Activated T-cell treated with anti-CD3 and anti-CD28 coated beads, Interleukin-2, amount 50 U/mL, for 1 hour (primary cell): ENCODE results near the gene SPNS2.

Experiments
- DNase-seq: peaks from one replicate; pipeline ENCODE4 v3.0.0-alpha.2; 2020

The SPNS2 gene

DNA sequence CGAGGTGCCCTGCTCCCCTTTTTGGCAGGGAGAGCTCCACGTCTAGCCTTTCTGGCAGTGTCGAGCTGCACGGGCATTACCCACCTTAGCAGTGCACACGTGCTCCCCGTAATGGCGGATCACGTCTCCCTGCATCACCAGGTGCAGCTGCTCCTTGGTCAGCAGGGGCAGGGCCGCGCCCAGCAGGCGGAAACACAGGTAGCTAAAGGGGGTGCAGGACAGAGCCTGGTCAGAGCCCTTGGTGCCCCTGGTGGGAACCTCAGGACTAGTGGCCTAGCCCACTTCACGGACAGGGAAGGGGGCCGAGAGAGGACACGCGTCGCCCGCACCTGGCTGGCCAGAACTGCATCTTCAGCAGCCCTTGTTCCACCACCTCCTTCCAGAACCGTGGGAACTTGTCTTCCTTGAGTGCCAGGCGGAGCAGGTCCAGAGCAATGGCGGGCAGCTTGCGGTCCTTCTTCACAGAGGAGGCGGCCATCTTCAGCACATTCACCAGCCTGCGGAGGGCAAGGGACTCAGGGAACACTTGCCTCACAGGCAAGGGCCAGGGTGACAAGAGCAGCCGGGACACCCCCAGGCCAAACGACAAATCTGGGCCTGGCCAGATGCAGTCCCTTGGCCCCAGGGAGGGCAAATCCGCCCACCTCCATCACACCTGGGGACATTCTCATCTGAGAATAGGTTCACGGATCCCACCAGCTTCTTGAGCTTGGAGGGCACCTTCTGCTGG is 53.3 kb downstream of the SPNS2 start:
- DNase-seq, result no peak

DNA sequence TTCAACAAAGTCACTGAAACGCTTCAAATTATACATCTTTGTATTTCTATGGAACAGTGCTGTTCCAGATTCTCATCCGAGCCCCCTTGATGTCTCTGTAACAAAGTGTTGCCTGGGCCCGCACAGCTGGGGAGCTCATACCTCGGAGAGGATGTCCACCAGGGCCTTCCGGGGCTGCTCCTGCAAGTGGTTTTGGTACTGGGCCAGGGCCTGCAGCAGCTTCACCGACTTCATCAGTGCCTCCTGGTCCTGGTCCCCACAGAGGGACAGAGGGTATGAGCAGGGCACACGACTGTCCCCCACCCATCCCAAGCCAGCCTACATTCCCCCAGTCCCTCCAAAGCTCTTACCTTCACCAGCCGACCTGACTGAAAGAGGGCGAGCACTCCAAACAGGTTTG is 55.0 kb downstream of the SPNS2 start:
- DNase-seq, result no peak

DNA sequence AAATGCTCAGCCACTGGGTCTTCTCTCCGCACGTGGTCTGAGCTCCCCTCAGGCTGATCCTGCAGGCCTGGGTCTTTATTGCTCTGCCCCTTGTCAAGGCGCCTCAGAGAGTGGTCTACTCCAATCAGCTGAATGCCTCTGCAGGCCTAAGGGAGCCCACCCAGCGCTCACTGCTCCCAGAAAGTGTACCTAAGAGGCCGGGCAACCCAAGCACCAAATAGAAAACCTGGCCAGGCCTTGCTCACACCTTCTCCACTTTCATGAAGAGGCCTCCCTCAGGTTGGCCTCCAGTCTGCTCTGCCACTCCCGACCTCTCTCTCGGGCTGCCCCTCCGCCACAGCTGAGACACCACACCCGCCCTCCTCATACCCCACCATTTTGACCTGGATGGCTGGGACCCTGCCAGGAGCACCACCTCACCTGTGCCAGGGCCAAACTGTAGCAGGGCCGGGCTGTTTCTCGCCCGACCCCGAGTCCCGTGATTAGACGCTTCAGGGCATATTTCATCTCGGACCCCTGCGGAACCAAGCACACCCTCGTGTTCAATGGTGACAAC is 55.8 kb downstream of the SPNS2 start:
- DNase-seq, result no peak

DNA sequence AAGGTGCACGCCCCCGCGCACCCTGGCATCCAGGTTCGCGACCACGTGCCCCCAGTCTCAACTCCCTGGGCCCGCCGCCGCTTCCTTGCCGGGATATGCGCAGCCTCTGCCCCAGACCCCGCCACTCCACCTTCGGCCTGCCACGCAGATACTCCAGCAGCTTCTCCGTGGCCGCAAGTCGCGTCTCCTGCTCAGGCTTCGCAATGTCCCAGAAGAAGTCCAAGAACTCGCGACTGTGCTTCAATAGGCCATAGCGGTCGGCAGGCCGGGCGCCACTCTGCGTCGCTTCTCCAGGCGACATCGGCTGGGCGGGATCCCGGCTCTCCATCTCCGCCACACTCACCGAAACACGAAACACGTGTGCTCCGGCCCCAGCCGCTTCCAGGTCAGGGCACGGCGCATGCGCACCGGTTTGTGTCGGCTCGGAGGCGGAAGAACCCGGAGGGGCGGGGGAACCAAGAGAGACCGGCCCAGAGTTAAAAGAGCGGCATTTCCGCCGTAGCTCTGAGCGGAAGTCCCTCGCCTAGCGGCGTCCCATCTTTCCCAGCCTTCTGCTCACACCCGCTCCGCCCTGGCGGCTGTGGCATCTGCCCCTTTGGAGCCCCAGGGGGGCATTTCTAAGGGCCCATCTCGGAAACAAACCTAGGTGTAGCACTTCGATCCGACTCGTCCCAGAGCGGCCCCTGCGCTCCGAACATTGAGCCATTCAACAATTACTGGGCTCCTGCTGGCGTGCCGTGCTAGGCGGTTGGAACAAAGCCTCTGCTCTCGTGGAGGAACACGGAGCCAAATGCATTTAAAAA is 56.5 kb downstream of the SPNS2 start, which contains the start of gene MYBBP1A:
Gene MYBBP1A (minus strand): TSS at position 388 of the 803 bp plus-strand sequence. CDS start 60 bp downstream, at position 328.
- DNase-seq, result peak; percentile 94

GRCh38 chr17:4555873-4556759 is 57.4 kb downstream of the SPNS2 start:
- no peak for DNase-seq

- DNase-seq, result no peak
Measured at GRCh38 chr17:4556996-4557395, 58.3 kb downstream of the SPNS2 start.

DNA sequence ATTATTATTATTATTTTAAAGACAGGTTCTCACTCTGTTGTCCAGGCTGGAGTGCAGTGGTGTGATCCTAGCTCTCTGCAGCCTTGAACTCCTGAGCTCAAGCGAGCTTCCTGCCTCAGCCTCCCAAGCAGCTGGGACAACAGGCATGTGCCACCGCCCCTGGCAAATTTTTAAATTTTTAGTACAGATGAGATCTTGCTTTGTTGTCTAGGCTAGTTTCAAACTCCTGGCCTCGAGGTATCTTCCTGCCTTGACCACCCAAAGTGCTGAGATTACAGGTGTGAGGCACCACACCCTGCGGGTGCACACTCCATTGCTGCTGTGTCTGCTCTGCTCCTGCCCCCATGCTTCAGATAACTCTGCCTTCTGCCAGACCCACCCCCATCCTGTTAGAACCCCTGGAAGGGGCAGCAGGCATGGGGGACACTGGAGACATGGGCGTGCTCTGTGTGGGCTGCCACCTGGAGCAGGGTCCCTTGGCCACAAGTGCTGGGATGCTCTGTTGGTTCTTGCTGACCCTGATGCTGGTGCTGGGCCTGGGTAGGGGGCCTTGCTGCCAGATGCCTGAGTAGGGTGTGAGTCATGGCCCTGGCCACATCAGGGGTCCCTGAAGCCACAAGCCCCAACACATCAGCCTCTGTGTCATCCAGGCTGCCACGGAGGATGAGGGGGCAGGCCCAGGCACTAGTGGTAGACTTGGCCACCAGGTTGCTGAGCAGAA is 59.1 kb downstream of the SPNS2 start:
- no peak for DNase-seq

DNA sequence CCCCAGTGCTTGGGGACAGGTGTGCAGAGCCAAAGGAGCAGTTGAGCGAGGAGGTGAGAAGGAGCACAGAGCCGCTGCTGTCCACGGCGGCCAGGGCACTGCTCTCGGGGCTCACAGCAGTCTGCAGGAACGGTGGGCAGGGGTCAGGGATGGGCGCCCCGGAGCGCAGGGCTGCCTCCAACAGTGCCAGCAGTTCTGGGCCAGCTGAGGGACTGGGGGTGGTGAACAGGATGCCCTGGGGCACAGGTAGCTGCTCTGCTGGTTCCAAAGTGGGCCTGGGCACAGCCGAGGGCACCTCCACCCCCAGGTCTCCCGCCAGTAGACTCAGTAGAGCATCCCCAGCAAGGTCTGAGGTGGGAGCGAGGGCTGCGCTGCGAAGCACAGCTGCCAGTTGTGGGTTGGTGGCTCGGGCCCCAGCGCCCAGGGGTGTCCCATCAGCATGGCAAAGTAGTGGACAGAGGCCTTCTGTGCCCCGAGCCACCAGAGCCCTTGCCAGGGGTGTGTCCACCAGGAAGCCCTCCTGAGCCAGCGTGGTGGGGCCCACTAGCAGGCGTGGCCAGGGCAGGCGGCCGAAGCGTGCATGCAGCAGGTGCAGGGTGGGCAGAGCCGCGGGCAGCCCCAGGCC is 59.8 kb downstream of the SPNS2 start:
- DNase-seq, result no peak

DNA sequence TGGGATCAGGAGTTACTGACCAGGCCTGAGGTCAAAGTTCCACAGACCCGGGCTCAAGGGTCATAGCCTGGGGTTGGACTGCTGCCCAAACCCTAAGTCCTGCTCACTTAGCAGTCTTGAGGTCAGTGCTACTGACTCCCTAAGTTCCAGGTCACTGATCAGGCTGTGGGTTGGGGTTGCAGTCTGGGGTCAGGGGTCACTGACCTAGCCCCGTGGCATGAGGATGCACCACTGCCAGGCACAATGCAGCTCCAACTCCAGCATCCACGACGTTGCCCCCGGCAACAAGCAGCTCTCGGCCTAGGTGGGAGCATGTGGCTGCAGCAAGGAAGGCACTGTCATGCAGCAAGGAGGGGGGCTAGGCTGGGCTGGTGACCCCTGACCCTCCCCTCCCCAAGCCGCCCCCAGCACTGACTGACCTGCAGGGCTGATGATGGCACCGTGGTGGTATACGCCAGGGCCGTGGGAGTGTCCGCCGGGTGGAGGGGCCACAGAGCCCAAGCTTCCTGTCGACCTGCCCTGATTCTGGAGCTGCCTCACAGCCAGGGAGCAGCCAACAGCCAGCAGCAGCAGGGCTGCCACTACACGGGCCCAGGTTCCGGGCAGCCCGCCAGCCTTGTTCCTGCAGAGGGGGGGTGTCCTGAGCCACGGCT is 60.6 kb downstream of the SPNS2 start:
- no peak for DNase-seq

- no peak for DNase-seq
Measured at GRCh38 chr17:4559966-4560365, 61.3 kb downstream of the SPNS2 start.

DNA sequence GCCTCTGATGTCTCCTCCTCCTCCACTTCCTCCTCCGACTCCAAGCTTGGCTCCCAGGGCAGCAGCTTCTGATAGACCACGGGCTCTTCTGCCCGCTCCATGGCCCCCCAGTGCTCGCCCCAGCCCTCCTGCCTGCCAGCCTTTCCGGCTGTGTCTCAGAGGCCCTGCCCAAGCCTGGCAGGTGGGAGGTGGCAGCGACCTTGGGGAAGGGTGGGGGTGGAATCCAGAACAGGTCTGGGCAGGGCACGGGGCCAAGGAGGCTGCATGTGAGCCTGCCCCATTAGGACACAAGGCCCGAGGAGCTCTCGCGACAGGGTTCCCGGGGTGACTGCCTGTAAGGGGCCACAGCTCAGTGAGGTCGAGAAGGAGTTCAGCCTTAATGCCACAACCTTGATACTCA is 61.7 kb downstream of the SPNS2 start, which contains the start of gene GGT6:
Gene GGT6 (minus strand): TSS at position 157 of the 400 bp plus-strand sequence. CDS start 56 bp downstream, at position 101.
- DNase-seq, result no peak

GRCh38 chr17:4560837-4561256 is 62.2 kb downstream of the SPNS2 start:
- DNase-seq, result no peak

GRCh38 chr17:4562015-4562969 is 63.6 kb downstream of the SPNS2 start:
- DNase-seq, result no peak

DNA sequence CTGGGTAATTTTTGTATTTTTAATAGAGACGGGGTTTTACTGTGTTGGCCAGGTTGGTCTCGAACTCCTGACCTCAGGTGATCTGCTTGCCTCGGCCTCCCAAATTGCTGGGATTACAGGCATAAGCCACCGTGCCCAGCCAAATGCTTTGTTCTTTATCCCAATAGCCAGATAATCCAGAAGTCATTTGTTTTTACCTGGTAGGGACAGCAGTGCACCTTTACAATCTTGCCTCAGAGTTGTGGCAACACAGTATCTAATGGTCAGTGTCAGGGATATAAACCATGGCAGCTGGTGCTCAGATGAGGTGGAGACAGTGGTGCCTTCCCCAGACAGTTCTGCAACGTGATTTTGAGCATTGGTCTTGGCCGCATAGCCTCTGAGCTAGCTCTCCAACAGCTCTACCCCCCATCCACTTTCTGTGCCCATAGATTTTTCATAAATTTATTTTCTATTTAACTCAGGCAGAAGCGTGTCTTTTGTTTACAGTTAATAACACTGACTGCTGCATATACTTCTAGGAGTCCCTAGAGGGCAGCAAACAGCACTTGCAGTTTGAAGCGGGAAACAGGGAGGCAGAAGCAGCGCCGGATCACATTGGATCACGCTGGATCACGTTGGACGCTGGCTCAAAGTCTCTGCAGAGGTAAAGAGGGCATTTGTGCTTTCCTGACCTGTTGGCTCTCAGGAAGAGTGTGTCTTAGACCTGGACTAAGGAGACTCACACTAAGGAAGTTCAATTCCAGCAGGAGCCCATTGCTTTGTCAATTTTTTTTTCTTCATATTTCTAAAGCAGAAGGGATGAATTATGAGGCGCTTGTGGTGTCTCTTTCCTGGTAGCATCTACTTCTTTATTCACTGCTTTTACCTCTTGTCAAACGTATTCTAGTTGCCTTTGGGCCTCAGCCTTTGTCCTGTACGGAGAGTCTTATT is 66.8 kb downstream of the SPNS2 start:
- peak; percentile 46 for DNase-seq

DNA sequence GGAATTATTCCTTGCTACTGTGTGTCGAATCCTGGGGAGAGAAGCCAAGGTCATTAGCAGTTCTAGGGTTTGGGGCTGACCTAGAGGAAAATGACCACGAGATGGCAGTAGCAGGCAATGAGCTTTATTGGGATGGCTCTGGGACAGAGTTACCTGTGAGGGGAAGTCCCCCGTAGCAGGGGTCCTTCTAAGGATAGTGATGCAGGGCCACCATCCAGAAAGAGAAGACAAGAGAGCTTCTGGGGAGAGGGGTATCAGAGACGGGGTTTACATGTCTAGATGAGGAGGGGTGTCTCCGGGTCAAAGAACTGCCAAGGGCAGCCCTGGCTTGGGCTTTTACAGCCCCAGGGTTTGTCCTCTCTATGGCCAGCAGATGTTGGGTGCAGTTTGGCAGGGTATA is 68.1 kb downstream of the SPNS2 start:
- no peak for DNase-seq

DNA sequence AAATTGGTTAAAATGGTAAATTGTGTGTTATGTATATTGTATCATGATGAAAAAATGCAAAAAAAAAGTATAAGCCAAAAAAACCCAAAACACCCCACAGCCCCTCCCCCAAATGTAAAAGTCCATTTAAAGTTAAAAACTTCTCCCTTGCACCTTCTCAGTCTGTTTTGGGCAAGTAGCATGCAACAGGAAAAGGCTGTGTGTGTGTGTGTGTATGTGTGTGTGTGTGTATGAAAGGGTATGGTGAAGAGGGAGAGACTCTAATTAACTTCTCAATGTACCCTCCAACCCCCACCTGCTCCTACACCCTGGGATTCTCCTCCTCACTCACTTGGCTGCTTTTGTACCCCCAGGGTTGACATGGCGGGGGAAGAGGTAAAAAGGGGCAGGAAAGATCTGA is 70.9 kb downstream of the SPNS2 start:
- no peak for DNase-seq

- DNase-seq, result no peak
Measured at GRCh38 chr17:4572131-4572530, 73.5 kb downstream of the SPNS2 start.

- no peak for DNase-seq
Measured at GRCh38 chr17:4573115-4573514, 74.4 kb downstream of the SPNS2 start.

GRCh38 chr17:4573669-4574068 is 75.0 kb downstream of the SPNS2 start:
- DNase-seq, result peak; percentile 34
